HTR-8/SVneo (cell line): ENCODE measurements around the gene CCDC24.

Experiments used
- DNase-seq: peaks from one replicate; pipeline ENCODE4 v3.0.0; 2011; ENCODE audit warnings: low spot score, mixed read lengths; ENCODE audit not compliant: insufficient read length
- FAIRE-seq: peaks from 2 replicates; lab custom pipeline; 2011; peaks lifted over from hg19 to GRCh38; lab: Jason Lieb, UNC

The CCDC24 gene

DNA sequence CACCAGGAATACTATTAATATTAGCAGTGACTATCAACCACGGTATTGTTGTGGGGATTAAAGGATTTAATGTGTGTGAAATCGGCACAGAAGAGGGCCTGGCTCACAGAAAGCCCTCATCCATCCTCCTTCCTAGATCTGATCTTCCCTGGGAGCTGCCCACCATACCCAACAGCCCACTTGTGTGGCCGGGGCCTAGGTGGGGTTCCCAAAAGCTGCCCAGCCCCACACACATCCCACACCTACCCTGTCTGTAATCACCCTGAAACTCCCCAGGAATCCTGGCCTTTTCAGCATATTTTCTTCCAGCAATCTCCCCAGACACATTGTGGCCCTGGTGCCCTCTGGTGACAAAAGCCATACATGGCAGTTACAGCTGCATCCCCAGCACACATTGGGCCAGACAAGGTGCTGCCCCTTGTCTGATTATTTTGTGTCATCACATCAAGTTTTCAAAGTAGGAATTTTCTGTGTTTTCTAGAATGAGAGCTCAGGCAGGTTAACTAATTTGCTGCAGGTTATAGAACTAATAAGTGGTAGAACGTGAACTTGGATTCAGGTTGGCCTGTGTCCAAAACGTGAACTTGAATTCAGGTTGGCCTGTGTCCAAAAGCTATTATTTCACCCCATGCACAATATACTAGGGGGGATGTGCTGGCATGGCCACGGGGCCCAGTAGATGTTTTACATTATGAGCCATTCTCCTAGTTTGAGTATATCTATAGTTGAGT lies 45.2 kb downstream of the CCDC24 start:
- FAIRE-seq (peak; percentile 90), DNase-seq (peak; percentile 61)

GRCh38 chr1:44037154-44037553 lies 45.8 kb downstream of the CCDC24 start:
- DNase-seq, result no peak
- FAIRE-seq, result peak; percentile 16

GRCh38 chr1:44038876-44039657 lies 47.7 kb downstream of the CCDC24 start:
- no peak for FAIRE-seq
- no peak for DNase-seq

DNA sequence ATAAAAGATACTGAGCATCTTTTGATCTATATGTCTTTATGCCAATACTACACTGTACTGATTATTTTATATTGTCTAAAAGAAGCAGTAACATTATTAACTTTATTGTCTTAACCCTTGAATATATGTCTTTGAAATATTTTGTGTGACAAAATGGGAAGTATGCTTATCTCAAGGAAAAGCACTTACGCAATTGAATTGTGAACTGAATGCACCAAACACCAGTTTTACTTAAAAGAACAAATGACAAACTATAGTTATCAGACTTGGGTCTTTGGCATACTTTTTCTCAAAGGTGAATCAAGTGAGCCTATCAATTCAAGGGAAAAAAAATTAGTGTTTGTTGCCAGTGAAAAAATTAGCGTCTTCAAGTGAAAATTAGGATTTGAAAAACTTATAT lies 49.0 kb downstream of the CCDC24 start:
- DNase-seq (no peak), FAIRE-seq (no peak)

GRCh38 chr1:44040846-44041245 lies 49.4 kb downstream of the CCDC24 start:
- DNase-seq (no peak), FAIRE-seq (no peak)

GRCh38 chr1:44043176-44044070 lies 52.0 kb downstream of the CCDC24 start:
- DNase-seq (no peak), FAIRE-seq (no peak)

GRCh38 chr1:44044071-44044801 lies 52.8 kb downstream of the CCDC24 start:
- DNase-seq (no peak), FAIRE-seq (no peak)

DNA sequence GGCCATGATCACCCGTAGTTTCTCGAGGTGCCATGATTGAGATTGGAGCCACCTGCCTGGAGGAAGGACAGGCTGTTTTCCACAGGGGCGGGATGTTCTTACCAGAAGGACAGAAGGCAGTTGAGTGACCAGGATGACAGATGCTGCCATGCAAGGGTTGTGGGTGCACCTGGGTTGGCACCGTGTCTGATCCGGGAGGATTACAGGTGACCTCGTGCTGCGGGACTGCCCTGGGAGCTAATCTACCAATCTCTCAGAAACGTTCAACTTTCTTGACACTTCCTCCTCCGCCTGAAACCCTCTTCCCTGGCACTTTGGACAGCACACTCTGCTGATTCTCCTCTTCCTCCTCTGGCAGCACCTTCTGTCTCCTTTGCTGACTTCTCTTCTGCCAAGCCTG lies 53.7 kb downstream of the CCDC24 start:
- FAIRE-seq (no peak), DNase-seq (no peak)
